Stimulated activated CD4-positive, alpha-beta T cell treated with anti-CD3 and anti-CD28 coated beads, Interleukin-2, amount 100 ng/mL, for 4 hours (primary cell): ENCODE results near the gene ACOT8.
"Not testable (repeated sequence)": the region's sequence is repeated elsewhere in the genome, so short reads cannot be mapped to it uniquely, and the experiment has no call there.

Experiments used
- DNase-seq: peaks from one replicate; pipeline ENCODE4 v3.0.0-alpha.2; 2020; ENCODE audit warnings: low read depth

ACOT8 gene

DNA sequence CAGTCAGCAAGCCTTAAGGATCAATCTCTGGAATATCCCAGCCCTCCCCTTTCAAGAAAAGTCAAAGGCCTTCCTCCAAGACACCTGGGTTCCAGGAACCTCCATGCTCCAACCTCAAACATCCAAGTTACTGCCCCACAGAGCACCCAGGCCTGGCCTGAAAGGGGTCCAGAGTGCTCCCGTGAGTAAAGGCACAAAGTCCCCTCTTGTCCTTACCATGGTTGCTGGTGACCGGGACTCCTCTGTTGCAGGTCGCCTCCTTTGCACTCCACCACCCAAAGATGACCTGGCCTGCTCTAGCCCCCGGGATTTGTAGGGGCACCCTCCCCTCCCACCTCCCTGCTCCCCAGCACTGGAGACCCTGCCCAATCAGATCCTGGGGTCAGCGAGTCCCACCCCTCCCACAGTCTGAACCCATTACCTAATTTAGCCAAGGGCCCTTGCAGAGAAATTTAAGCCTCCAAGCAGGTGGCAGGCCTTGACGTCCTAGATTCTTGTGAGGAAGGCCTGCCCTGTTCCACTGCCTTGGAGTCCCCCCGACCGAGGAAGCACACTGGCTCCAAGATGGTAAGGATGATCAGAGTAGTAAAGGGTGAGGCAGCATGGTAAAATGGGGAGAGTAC lies 30.1 kb downstream of the ACOT8 start, which contains the start of gene TNNC2:
Gene TNNC2, minus strand, starts transcription at position 283 of the 623 bp plus-strand sequence. Its CDS starts 64 bp downstream, at position 219.
- DNase-seq, result no peak

DNA sequence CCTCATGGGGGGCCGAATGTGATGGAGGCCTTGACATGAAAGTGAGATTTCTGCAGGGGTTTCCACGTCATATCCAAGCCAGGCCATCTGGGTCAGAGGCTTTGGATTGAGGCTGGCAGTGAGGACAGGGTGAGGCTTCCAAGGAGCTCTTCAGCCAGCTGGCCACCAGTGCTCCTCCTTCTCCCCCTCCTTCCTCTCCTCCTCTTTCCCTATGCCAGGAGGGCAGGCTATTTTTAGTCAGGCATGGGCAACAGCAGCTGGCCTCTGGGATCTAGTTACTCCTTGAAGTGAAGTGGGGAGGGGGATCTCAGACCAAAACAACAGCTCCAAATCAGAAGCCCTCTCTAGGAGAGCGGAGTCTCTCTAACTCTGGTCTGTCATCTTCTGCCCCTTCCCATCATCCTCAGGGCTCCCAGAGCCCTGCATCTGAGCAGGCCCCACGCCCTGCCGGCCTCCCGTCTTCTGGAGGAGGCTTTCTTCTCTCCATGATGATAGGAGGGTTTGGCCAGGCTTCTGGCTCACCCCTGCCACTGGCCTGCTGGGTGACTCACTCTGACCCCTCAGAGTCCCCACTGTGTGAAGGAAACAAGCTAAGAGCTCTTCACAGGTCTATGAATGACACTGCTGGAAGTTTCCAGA lies 30.7 kb downstream of the ACOT8 start:
- no peak for DNase-seq

DNA sequence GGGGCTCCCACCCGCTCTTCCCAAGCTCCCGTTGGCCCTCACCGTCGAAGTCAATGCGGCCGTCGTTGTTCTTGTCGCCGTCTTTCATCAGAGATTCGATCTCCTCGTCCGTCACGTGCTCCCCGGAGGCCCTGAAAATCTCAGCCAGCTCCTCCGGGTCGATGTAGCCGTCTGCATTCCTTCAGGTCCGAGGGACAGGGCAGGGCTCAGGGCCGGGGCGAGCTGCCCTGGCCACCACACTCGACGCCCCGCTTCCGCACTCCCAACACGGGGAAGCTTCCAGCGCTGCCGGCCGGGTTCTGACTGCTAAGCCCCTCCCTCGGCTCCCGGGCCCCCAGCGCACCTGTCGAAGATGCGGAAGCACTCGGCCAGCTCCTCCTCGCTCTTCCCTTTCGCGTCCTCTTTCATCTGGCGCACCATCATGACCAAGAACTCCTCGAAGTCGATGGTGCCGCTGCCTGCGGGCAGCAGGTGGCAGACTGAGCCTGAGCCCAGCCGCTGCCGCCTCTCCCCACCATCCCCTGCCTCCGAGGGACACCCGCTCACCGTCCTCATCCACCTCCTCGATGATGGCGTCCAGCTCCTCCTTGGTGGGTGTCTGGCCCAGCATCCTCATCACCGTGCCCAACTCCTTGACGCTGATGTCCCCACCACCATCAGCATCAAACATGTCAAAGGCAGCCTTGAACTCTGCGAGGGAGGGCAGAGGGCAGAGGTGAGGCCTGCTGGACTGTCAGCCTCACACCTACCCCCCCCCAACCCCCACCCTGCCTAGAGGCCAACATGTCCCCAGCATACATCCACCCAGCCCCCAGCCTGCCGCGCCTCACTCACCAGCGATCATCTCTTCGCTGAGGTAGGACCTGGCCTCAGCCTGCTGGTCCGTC lies 33.0 kb downstream of the ACOT8 start:
- peak; percentile 45 for DNase-seq

DNA sequence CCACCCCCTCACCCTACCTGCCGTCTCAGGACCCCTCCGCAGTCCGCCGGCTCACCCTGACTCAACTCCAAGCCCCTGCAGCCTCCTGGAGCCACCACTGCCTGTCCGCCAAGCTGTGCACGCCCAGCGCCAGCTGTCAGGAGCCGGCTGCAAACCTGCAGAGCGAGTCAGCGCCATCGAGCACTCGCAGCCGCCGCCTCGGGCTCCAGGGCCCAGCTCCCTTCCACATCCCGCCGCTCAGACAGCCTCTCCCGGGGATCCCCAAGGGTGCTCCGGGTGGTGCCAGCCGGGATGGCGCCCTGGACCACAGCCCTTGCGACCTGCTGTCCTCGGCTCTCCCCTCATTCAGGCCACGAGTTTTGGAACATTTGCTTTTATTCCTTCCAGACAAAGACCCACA lies 34.3 kb downstream of the ACOT8 start:
- DNase-seq, result no peak

DNA sequence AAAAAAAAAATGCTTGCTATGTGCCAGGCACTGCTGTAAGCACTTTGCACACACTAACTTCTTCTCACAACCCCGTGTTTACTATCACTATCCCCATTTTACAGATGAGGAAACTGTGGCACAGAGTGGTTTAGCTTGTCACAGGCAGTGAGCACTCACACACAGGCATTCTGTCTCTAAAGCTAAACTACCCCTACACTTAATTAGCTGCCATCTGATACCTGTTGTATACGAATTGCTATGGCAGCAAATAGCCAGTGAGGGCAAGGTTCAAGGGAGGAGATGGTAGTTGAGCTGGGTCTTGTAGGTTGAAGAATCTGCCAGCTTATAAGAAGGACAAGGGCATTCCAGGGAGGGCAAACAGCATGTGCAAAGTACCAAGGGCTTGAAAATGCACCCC lies 35.2 kb downstream of the ACOT8 start:
- no peak for DNase-seq

DNA sequence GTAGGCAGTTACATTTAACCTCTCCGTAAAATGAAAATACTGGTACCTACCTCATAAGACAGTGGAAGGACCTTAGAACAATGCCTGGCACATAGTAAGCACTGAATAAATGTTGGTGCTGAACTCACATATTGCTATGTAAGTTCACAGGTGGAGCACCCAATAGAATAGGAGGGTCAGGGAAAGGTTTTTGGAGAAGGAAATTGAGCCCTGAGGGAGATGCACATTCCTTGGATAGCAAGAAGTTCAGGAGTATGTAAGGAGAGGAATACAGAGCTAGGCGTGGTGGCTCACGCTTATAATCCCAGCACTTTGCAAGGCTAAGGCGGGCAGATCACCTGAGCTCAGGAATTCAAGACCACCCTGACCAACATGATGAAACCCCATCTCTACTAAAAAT lies 37.7 kb downstream of the ACOT8 start:
- DNase-seq, result no peak

DNA sequence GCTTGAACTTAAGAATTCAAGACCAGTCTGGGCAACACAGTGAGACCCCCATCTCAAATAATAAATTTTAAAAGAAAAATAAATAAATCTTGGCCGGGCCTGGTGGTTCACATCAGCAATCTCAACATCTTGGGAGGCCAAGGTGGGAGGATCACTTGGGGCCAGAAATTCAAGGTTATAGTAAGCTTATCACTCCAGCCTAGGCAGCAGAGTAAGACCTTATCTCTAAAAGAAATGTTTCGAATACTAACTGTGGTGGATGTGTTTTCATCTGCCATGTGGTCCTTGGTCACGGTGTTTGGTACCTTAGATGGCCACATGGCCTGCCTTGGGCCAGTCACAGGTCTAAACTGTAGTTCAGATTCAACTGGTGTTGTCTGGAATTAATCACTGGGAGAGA lies 39.0 kb downstream of the ACOT8 start:
- DNase-seq, result no peak

DNA sequence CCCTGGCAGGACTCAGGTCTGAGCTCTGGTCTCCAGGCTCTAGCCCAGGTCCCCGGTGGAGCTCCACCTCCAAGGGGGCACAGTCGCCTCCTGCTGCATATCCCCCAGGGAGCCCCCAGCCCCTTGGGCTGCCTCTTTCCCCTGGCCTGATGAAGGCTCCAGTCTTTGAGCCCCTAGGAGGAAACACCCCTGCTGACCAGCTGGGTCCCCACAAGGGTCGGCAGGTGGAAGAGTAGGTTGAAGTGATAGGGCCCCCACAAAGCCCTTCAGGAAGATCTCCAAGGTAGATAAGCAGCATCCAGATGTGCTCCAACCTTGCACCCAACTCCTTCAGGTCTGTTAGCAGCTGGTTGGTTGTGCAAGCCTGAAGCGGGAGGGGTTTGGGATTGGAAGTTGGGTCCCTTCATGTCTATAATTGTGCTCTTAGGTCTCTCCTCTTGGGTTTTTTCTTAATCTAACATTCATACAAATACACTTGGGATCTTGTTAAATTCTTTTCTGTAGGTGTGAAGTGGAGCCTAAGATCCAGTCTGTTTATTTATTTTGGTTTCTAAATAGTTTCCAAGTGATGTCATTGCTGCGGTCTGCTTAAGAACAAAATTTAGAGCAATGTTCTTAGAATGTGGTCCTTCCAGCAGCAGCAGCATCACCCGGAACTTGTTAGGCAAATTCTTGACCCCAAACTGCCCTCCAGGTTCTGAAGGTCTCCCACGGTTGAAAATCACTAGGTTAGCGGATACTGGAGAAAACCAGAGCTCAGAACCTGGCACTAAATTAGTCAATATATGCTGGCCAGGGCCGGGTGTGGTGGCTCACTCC lies 39.6 kb downstream of the ACOT8 start:
- DNase-seq, result no peak

DNA sequence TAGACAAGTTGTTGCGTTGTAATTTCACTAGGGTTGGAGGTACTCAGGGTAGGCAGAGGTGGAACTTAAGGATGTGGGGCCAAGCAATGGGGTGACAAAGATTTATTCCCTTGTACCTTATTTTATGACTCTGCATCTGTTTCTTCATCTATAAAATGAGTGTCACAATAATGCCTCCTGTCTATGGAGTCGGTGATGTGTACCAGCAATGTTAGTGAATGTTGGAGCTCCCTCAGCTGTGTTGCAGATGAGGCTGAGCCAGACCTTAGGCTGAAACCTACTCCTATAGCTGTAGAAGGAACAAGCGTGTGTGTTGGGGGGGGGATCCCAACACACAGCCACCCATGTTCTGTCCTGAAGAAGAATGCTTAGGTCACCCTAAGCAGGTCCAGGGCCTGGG lies 40.2 kb downstream of the ACOT8 start:
- no peak for DNase-seq

DNA sequence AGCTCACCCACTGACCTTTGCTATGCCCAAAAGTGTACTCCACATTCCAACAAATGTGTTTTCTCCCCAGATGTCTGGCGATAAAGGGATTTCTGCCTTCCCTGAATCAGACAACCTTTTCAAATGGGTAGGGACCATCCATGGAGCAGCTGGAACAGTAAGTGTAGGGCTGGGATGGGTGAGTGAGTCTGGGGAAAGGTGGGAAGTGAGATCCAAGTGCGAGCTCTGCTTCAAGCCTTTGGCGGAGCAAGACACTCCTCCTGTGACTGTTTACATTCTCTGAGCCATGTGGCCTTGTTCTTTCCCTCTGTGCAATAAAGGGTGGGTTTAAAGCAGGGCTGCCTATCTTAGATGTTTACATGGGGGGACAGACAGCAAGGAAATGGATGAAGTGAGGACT lies 42.9 kb downstream of the ACOT8 start:
- no peak for DNase-seq

DNA sequence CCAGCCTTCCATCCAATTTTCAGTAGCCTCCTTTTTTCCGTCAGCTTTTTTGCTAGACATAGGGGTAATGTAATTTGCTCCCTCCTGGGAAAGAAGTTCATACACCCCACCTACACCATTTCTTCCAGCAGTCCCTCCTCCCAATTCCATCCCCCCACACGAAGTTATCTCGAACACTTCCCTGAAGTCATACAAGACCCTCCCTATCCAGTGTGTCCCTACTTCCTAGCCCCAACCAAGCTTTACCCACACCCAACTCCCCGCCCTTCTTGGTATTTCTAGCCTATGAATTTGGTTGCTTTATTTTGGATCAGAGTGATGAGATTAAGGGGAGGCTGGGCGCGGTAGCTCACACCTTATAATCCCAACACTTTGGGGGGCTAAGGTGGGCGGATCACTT lies 43.7 kb downstream of the ACOT8 start:
- no peak for DNase-seq

DNA sequence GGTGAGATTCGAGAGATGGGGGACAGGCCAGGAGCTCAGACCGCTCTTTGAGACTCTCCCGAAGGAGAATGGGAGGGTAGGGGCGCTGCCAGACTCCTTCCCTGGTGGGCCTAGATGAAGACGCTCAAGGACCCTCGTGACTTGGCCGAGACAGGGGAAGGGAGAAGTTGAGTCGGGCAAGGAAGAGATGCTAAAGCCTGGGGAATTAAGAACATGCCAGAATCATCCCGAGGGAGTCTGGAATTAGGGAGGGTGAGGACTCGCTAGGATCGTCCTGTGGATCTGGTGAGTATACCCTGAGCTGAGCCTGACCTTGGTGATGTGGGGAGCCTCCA lies 44.2 kb downstream of the ACOT8 start:
- DNase-seq, result no peak

DNA sequence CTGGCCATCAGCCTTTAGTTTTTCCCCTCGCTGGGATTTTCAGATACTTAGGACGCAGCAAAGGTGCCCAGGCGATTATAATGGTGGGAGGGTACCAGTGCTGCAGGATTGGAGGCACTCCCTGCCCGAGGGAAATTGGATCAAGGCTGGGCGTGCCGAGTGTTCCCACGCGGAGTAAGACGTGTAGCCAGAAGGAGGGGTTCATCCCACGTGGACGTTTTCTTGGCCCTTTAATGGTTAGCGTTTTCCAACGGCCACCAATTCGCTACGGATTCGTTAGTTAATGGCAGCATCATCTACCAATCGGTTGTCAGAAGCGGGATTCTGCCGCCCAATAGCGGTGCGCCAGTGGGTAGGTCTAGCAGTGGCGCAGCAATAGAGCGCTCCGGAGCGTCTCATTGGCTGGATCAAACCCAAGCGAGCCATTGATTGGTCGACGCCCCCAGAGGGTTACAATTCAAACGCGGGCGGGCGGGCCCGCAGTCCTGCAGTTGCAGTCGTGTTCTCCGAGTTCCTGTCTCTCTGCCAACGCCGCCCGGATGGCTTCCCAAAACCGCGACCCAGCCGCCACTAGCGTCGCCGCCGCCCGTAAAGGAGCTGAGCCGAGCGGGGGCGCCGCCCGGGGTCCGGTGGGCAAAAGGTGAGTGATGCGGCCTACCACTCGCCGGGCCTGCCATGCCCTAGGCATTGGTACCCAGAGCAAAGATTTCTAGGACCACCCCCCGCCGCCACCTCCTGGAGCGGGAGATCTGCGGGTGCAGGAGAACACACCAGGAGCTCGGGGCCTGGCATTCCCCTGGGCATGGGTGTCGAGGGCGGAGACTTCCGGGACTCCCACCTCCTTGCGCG lies 44.8 kb downstream of the ACOT8 start, which contains the start of gene UBE2C:
Gene UBE2C, plus strand, starts transcription at position 488 of the 849 bp plus-strand sequence. Its CDS starts 52 bp downstream, at position 540.
- DNase-seq, result peak; percentile 90

DNA sequence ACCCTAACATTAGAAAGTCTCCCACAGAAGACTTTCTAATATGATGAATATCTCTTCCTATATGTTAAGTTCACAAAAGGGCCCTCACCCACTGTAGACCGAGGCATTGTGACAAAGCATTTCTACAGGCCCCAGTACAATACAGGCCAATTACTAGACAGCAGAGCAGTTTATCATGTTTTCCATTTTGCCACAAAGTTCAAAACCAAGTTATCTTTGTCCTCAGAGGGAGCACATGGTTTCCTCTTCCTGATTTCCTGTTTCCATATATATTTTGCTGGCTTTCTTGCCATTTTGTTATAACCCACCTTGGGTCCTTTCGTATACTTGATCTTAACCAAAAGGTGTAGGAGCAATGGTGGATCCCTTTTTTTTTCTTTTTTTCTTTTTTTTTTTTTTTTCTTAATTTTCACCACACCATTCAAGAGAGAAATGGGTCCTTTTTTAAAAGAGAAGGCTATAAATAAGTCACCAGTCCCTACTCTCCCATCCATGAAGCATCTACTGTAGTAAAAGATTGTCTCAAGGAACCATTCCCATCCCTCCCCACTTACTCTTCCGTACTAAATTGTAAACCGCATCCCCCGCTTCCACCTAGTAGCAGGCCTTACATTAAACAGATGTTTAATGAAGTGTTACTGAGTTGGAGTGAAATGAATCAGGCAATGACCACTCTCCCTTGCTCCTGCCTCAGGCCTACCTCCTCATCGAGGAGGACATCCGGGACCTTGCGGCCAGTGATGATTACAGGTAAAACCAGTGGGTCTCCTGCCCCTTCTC lies 46.8 kb downstream of the ACOT8 start:
- no peak for DNase-seq

DNA sequence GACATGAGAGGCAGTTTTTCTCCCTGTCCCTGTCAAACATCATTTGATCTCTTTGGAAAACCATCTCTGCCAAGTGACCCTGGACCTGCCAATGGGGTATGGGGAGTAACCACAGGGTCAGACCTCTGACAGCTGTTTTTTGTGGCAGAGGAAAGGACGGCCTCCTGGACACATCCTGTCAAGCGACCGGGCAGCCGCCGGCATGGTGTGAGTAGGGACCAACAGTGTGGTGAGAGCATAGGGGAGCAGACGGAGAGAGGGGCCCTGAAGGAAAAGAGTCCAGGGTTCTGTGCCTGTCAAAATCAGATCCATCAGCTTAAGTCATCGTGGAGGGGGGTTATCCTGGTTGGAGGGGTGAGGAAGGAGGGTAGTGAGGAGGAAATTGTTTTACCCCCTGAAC lies 55.3 kb downstream of the ACOT8 start:
- no peak for DNase-seq

DNA sequence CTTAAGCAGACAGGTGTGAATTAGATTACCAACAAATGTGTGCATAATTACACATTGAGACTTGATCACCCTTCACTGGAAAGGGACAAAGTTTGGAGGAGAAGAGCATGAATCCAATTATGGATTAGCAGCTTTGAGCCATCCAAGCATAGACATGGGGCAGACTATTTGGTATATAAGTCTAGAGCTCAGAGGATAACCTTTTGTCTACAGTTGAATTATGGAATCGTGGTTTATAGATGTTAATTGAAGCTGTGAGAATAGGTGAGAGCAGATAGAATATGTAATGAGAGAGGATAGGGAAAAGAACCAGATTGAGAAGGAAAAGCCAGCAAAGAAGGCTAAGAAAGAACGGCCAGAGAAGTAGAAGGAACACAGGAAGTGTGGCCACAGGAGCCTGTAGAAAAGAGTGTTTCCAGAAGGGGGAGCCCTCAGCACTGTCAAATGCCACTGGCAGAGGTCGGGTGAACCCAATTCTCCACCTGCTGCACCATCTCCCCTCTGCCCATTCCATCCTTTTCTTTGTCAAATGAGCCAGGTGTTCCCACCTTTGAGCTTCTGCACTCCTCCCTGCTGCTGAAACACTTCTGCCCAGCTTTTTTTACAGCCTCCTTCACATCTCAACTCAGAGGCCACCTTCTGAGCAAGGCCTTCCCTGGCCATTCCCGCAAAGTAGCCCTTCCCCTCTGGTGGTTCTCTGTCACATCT lies 58.1 kb downstream of the ACOT8 start:
- peak; percentile 44 for DNase-seq

DNA sequence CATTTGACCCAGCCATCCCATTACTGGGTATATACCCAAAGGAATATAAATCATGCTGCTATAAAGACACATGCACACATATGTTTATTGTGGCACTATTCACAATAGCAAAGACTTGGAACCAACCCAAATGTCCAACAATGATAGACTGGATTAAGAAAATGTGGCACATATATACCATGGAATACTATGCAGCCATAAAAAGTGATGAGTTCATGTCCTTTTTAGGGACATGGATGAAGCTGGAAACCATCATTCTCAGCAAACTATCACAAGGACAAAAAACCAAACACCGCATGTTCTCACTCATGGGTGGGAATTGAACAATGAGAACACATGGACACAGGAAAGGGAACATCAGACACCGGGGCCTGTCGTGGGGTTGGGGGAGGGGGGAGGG lies 59.2 kb downstream of the ACOT8 start:
- not testable (repeated sequence) for DNase-seq

DNA sequence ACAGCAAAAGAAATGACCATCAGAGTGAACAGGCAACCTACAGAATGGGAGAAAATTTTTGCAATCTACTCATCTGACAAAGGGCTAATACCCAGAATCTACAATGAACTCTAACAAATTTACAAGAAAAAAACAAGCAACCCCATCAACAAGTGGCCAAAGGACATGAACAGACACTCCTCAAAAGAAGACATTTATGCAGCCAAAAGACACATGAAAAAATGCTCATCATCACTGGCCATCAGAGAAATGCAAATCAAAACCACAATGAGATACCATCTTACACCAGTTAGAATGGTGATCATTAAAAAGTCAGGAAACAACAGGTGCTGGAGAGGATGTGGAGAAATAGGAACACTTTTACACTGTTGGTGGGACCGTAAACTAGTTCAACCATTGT lies 59.7 kb downstream of the ACOT8 start:
- DNase-seq, result not testable (repeated sequence)

DNA sequence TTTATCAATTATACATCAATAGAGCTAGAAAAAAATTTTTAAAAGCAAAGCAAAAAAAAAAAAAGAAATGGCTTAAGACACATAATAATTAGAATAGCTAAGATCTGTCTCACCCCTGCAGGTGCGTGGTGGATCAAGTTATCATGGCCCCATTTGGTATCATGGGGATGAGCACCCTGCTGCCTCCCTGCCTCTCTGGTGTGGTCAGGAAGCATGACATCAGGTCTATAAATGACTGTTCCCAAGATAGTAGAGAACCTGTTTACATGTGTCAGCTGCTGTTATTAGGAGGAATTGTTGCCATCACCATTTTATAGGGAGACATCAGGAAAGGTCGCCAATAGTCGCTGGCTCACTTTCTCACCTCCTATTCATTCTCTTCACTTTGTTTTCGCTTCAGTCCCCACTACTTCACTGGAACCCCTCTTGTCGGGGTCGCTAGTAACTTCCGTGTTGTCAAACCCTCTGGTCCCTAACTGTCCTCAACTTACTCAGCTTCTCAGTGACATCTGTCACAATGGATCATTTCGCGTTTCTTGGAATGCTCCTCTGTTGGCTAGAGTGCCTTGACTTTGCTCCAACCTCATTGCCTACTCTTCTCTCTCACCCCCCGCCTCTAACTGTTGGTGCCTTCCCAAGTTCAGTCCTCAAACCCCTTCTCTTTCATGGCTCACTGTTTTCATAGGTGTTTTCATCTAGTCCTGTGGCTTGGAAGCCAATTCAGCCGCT lies 60.7 kb downstream of the ACOT8 start:
- no peak for DNase-seq
